NCI-H82 (cell line): Measurements from ENCODE around the gene DHRS4L2.

Experiments used
- DNase-seq: peaks from one replicate; lab custom pipeline; 2025; lab: John Stamatoyannopoulos, UW

The DHRS4L2 gene

GRCh38 chr14:24053548-24054323, 65.0 kb downstream of the DHRS4L2 start:
- DNase-seq = no peak

- no peak for DNase-seq
These were observed 65.6 kb downstream of the DHRS4L2 start for GRCh38 chr14:24054324-24054641.

- no peak for DNase-seq
These were observed 65.9 kb downstream of the DHRS4L2 start for GRCh38 chr14:24054646-24055045.
